Measurements from ENCODE around the gene ARHGAP1.

The ARHGAP1 gene

DNA sequence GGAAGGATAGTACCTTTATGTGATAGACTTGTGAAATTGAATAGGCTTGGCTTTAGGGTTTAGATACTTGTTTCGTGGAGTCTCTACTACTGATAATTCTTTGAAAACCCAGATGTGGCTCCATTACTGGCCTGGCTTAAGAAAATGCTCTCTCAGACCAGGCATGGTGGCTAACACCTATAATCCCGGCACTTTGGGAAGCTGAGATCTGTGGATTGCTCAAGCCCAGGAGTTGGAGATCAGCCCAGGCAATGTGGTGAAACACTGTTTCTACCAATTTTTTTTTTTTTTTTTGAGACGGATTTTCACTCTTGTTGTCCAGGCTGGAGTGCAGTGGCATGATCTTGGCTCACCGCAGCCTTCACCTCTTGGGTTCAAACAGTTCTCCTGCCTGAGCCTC, 42.2 kb downstream of the ARHGAP1 start:
- Mint-ChIP-seq H3K27ac (peak overlapping the region in 1 of 2 donors; percentile 76), H3K9me3 (no peaks in the 10 kb centered on the region), H3K4me3 (no peak overlapping the region), H3K4me1 (no peaks in the 10 kb centered on the region), H3K27me3 (no peaks in the 10 kb centered on the region)
- DNase-seq (no peak), ATAC-seq (no peak)

DNA sequence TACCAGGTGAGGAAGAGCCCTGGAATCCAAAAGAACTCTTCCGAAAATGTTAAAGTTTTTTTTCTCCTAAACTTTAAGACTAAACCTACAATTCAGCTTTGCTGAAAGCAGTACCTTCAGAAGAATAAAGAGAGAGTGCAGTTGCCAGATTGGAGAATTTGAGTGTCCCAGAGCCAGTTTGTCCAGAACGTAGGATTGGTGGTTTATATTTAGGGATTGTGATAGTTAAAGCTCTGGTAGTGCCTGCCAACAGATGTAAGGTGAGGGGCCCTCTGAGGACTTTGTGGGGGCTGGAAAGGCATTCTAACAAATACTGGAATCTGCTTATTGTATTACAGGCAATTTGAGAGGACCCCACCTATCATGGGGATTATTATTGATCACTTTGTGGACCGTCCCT, 43.2 kb downstream of the ARHGAP1 start:
- Mint-ChIP-seq H3K4me1 (no peaks in the 10 kb centered on the region), H3K9me3 (no peaks in the 10 kb centered on the region), H3K27me3 (no peaks in the 10 kb centered on the region), H3K27ac (no peak overlapping the region), H3K4me3 (no peak overlapping the region)
- no peak for ATAC-seq
- DNase-seq, result no peak

DNA sequence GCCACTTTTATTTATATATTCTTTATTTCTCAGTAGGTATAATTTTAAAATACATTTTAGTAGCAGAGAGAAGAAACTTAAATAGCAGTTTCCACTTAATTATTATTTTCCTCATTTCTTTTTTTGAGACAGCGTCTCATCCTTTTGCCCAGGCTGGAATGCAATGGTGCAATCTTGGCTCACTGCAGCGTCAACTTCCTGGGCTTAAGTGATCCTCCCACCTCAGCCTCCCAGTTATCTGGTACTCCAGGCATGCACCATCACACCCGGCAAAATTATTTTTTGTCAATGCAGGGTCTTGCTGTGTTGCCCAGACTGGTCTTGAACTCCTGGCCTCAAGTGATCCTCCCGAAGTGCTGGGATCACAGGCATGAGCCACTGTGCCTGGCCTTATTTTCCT, 44.8 kb downstream of the ARHGAP1 start:
- Mint-ChIP-seq H3K4me3 (no peak overlapping the region), H3K4me1 (no peaks in the 10 kb centered on the region), H3K27me3 (no peaks in the 10 kb centered on the region), H3K9me3 (no peaks in the 10 kb centered on the region), H3K27ac (no peak overlapping the region)
- DNase-seq (no peak), ATAC-seq (no peak)

DNA sequence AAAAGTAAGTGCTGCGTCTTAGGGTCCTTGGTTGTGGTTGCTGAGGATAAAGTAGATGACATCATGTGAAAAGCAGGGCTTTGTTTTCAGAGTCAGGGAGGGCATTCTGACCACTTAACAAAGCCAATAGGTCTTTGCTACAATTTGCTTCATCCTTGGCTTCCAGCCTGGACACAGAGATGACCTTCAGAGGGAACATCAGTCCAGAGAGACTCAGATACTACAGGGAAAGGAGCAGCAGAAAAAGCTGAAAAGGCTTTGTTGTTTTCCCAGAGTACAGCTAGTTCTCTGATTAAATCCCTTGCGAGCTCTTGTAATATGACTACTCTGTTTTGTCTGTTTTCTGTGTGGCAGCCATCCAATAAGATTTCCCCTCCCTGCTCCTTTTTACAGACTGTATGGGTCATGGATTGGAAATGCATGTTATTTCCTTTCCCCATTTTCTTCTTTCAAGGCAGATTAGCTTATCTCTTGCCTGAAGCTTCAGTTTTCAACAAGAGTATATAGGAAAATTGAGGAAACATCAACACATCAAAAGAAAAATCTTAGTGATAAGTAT, 51.2 kb downstream of the ARHGAP1 start:
- H3K4me3 Mint-ChIP-seq, result no peak overlapping the region
- ATAC-seq (no peak), DNase-seq (no peak)
- H3K27ac Mint-ChIP-seq, result no peak overlapping the region
- H3K4me1 Mint-ChIP-seq, result no peaks in the 10 kb centered on the region
- no peaks in the 10 kb centered on the region for H3K27me3 Mint-ChIP-seq
- no peaks in the 10 kb centered on the region for H3K9me3 Mint-ChIP-seq

DNA sequence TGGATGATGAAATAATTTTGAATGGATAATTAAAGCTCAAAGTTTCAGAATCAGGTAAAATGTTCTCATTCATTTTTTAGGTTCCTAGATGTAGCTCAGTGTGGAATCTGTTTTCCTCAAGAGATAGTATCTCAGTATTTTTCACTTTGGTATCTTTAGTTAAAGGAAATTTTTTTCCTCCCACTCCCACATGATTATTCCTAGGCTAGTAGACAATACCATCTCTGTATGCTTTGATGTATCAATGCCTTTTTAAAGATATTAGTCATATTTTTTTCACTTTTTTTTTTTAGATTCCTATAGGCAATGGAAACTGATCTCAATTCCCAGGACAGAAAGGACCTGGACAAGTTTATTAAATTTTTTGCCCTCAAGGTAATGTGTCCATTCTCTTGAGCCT, 56.4 kb downstream of the ARHGAP1 start:
- no peak overlapping the region for H3K4me3 Mint-ChIP-seq
- H3K27ac Mint-ChIP-seq, result no peak overlapping the region
- peaks cover 22% of the 10 kb centered on the region for H3K4me1 Mint-ChIP-seq
- no peak for DNase-seq
- H3K9me3 Mint-ChIP-seq, result peaks cover 0 to 5% of the 10 kb centered on the region in 2 donors
- ATAC-seq, result no peak
- H3K27me3 Mint-ChIP-seq, result no peaks in the 10 kb centered on the region

DNA sequence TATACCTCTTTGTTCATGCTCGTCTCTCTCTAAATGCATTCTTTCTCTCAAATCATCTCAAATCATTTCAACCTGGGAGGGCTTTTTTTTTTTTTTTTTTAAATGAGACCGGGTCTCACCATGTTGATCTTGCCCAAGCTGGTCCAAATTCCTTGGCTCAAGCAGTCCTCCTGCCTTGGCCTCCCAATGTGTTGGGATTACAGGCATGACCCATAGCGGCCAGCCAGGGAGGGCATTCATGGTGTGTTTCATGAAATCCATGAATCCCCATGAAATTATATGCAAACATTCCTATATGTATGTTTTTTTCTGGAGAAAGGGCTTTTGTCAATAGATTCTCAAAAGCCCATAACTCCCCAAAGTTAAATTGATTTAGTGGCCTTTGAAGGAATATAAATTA, 56.9 kb downstream of the ARHGAP1 start:
- DNase-seq, result no peak
- ATAC-seq, result no peak
- peak overlapping the region in 1 of 2 donors; percentile 79 for H3K27ac Mint-ChIP-seq

DNA sequence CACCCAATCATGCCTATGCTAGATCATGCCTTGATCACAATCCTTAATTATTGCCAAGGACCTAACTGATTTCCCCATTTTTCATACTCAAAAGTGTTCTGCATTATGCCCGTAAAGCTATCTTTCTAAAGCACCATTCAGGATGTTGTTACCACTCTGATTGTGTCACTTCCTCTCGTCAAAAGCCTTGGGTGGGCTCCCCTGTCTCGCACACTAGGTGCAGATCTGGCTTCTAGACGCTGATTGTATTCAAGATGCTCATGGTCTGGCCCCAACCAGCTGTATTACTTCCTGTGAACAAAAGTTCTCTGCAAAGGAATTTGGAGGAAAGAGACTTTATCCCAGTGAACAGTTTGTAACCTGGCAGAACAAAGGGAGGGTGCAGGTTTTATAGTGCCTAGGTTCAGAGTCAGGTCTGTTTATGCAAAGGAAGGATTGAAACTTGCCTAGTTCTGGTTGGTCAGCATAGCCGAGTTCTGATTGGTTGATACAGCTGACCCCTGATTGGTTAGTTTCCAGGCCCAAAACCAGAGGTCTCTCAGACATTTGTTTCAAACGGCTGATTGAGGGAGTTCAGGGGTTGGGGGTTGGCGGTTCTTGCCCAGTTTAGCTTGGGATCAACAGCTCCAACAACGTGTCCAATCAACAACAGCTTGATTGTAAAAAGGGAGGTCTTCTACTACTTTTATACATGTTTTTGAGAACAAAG, 57.6 kb downstream of the ARHGAP1 start:
- Mint-ChIP-seq H3K27me3 (no peaks in the 10 kb centered on the region), H3K4me1 (peaks cover 22% of the 10 kb centered on the region), H3K4me3 (no peak overlapping the region), H3K9me3 (peaks cover 0 to 5% of the 10 kb centered on the region in 2 donors), H3K27ac (peak overlapping the region in 1 of 2 donors; percentile 38)
- DNase-seq (no peak), ATAC-seq (no peak)

More for the DNA sequence above, 56.9 kb downstream of the ARHGAP1 start:
- H3K9me3 Mint-ChIP-seq, result peaks cover 0 to 5% of the 10 kb centered on the region in 2 donors
- H3K27me3 Mint-ChIP-seq, result no peaks in the 10 kb centered on the region
- no peak overlapping the region for H3K4me3 Mint-ChIP-seq
- peaks cover 22% of the 10 kb centered on the region for H3K4me1 Mint-ChIP-seq

DNA sequence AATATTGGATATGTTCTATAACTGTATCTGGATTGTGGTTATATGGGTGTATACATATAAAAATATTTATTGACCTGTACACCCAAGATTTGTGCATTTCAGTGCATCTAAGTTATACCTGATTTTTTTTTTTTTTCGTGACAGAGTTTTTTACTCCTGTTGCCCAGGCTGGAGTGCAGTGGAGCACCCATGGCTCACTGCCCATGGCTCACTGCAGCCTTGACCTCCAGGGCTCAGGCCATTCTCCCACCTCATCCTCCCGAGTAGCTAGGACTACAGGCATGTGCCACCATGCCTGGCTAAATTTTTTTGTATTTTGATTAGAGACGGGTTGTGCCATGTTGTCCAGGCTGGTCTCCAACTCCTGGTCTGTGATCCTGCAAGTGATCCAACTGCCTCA, 58.8 kb downstream of the ARHGAP1 start:
- H3K9me3 Mint-ChIP-seq, result peaks cover 0 to 5% of the 10 kb centered on the region in 2 donors
- H3K4me1 Mint-ChIP-seq, result peaks cover 22% of the 10 kb centered on the region
- H3K4me3 Mint-ChIP-seq, result no peak overlapping the region
- ATAC-seq, result no peak
- no peak for DNase-seq
- H3K27ac Mint-ChIP-seq, result no peak overlapping the region
- H3K27me3 Mint-ChIP-seq, result no peaks in the 10 kb centered on the region

DNA sequence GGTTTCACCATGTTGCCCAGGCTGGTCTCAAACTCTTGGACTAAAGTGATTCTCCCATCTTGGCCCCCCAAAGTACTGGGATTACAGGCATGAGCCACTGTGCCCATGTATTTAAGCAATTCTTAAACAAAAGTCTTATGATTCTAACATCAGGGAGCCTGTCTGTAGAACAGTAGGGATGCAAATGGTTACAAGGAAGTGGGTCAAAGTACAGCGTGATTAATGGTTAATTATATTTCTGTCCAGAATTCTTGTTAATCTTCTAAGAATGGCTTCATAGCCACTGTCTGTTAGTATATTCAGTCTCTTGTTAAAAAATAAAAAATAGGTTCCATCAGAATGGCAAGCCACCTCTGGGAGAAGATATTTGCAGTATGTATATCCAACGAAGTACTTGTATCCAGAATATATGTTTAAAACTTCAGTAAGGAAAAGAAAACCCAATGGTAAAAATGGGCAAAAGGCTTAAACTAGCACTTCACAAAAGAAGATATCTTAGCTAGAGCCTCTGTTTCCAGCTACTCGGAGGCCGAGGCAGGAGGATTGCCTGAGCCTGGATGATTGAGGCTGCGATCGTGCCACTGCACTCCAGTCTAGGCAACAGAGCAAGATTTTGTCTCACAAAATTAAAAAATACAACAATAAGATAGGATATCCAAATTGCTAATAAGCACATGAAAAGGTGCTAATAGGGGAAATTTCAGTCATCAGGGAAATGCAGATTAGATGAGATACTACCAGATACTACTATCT, 60.2 kb downstream of the ARHGAP1 start:
- Mint-ChIP-seq H3K27ac (no peak overlapping the region), H3K27me3 (no peaks in the 10 kb centered on the region), H3K9me3 (peaks cover 0 to 5% of the 10 kb centered on the region in 2 donors), H3K4me1 (peaks cover 22% of the 10 kb centered on the region), H3K4me3 (no peak overlapping the region)
- no peak for DNase-seq
- no peak for ATAC-seq

DNA sequence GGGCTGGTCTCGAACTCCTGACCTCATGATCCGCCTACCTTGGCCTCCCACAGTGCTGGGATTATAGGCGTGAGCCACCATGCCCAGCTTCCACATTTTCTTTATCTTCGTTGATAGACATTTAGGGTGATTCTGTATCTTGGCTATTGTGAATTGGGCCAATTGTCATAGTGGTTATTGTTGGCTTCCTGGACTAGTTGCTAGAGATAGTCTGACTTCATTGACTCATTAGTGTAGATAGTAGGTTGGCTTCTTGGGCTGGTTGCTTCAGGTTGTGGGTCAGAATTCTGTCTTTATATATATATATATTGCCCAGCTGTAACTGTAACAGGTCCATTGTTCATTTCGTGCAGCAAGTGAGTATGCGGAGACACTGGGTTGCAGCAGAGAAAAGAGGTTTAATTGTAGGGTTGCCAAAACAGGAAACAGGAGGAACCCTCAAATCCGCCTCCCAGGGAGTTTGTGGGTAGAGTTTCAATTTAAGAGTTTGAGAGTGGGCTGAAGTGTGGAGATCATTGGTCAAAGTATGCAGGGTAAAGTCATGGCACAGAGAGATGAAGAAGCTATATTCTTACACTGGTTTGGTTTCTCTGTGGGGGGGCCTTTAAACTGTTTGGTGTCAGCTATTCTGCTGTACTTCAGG, 61.1 kb downstream of the ARHGAP1 start:
- Mint-ChIP-seq H3K4me3 (no peak overlapping the region), H3K4me1 (peaks cover 22% of the 10 kb centered on the region), H3K9me3 (peaks cover 0 to 5% of the 10 kb centered on the region in 2 donors), H3K27ac (peak overlapping the region in 1 of 2 donors; percentile 63), H3K27me3 (no peaks in the 10 kb centered on the region)
- ATAC-seq (no peak), DNase-seq (no peak)

DNA sequence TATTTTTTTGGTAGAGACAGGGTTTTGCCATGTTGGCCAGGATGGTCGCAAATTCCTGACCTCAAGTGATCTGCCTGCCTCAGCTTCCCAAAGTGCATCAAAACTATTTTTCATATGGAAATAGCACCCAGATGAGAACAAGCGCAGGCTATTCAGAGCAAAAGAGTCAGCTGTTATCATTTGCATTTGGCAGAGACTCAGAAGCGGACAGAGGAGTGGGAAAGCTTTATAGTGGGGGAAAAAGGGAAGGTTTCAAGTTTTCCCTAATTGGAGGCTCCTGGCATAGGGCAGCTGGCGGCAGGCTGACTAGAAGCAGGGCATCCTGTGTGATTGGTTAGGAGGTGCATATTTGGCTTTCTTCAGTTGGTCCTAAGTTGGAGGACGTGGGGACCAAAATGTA, 62.9 kb downstream of the ARHGAP1 start:
- ATAC-seq (no peak), DNase-seq (no peak)
- no peak overlapping the region for H3K27ac Mint-ChIP-seq
- H3K4me1 Mint-ChIP-seq, result peaks cover 12% of the 10 kb centered on the region
- no peaks in the 10 kb centered on the region for H3K27me3 Mint-ChIP-seq
- peaks cover 0 to 5% of the 10 kb centered on the region in 2 donors for H3K9me3 Mint-ChIP-seq
- no peak overlapping the region for H3K4me3 Mint-ChIP-seq

DNA sequence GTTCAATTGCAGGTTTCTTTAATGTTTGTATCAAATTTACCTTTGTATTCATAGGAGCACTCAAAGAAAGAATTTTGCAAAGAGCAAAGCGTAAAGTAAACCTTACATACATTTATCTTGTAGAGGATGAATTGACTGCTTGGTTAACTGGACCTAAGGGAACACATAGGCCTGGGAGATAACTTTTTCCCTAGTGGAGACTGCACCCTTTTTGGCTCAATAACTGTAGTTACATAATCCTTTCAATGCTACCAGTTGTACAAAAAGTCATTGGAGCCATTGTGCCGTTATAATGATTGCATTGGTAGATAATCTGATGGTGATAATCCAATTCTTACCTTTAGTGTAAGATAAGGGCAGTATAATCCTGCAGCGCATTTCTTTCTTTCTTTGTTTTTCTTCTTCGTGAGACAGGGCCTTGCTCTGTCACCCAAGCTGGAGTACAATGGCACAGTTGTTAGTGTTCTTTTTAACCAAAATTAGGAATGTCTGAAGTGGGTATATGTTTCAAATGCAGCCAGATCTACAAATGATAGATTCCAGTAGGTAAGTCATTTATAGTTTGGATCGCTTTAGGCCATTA, 64.8 kb downstream of the ARHGAP1 start:
- ATAC-seq (no peak), DNase-seq (no peak)
- Mint-ChIP-seq H3K27me3 (no peaks in the 10 kb centered on the region), H3K4me3 (no peak overlapping the region), H3K4me1 (peaks cover 8% of the 10 kb centered on the region), H3K9me3 (peaks cover 0 to 5% of the 10 kb centered on the region in 2 donors), H3K27ac (no peak overlapping the region)

DNA sequence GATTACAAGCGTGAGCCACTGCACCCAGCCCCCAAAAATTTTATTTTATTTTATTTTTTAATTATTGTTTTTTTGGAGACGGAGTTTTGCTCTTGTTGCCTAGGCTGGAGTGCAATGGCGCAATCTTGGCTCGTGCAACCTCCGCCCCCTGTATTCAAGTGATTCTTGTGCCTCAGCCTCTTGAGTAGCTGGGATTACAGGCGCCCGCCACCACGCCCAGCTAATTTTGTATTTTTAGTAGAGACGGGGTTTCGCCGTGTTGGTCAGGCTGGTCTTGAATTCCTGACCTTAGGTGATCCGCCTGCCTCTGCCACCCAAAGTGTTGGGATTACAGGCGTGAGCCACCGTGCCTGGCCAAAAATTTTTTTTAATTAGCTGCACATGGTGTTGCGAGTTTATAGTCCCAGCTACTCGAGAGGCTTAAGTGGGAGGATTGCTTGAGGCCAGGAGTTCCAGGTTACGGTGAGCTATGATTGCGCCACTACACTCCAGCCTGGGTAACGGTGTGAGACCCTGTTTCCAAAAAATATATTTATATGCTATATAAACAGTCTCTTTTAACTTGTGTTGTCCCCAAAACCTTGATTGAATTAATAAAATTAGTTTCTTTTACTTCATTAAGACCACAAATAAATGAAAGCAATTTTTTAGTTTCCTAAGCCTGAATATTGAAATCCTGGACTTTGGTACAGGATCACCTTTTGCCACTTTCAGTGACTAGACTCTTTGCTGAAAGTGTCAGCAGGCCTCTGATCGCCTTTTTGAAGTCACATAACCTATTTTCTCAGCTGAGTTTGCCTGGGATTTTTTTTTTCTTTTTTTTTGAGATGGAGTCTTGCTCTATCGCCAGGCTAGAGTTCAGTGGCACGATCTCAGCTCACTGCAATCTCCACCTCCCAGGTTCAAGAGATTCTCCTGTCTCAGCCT, 66.9 kb downstream of the ARHGAP1 start:
- H3K27ac Mint-ChIP-seq, result no peak overlapping the region
- ATAC-seq (no peak), DNase-seq (no peak)
- no peak overlapping the region for H3K4me3 Mint-ChIP-seq
- no peaks in the 10 kb centered on the region for H3K4me1 Mint-ChIP-seq
- H3K9me3 Mint-ChIP-seq, result no peaks in the 10 kb centered on the region
- no peaks in the 10 kb centered on the region for H3K27me3 Mint-ChIP-seq

DNA sequence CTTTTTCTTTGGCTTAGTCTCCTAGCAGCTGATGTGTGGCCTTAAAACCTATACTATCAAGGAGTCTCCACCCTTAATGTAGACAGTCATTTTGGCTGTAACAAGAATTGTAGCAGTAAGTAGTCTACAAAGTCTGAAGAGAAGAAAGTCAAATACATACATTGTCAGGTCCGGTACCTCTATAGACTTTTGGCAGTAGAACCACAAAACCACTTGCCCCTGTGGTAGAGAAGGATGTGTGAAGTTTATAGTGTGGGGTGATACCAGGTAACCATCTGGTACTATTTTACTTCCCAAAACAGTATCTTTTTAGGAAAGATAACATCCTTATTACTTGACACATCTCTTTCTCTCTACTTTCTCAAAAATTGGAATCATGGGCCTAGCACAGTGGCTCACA, 67.9 kb downstream of the ARHGAP1 start:
- H3K27ac Mint-ChIP-seq, result no peak overlapping the region

DNA sequence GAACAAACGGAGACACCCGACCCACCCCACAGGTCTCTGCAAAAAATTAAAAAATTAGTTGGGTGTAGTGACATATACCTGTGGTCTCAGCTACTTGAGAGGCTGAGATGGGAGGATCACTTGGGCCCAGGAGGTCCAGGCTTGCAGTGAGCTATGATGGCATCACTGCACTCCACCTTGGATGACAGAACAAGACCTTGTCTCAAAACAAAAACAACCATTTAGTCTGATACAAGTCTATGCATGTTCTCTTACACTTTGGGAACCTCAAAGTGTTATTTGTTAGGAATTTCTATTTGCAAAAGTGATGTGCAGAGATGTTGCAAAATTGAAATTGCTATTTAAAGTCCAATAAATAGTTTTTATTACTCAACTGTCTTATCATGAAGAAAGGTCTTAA, 68.7 kb downstream of the ARHGAP1 start:
- Mint-ChIP-seq H3K9me3 (no peaks in the 10 kb centered on the region), H3K27me3 (no peaks in the 10 kb centered on the region), H3K4me3 (no peak overlapping the region), H3K4me1 (no peaks in the 10 kb centered on the region), H3K27ac (no peak overlapping the region)
- DNase-seq (no peak), ATAC-seq (no peak)

More for the DNA sequence above, 67.9 kb downstream of the ARHGAP1 start:
- H3K4me3 Mint-ChIP-seq, result no peak overlapping the region
- no peaks in the 10 kb centered on the region for H3K4me1 Mint-ChIP-seq
- H3K9me3 Mint-ChIP-seq, result no peaks in the 10 kb centered on the region
- DNase-seq, result no peak
- ATAC-seq, result no peak
- no peaks in the 10 kb centered on the region for H3K27me3 Mint-ChIP-seq
